ENCODE data around the gene NFAM1. TPM values are rescaled to one million over a fixed set of nuclear protein-coding genes. Genes with fewer than 3 reads are reported as not detected.

The NFAM1 gene
- total RNA-seq, 1 donor from 2014 or later = 0.21 TPM

- Mint-ChIP-seq H3K9me3 (no peaks in the 10 kb centered on the region), H3K4me3 (ENCODE audit: low read depth) (no peak overlapping the region), H3K27me3 (ENCODE audit: low read depth) (peaks cover 5% of the 10 kb centered on the region), H3K27ac (no peak overlapping the region), H3K36me3 (ENCODE audit: low read depth) (no peaks in the 10 kb centered on the region), H3K4me1 (ENCODE audit: low read depth) (no peaks in the 10 kb centered on the region)
- intact Hi-C loops (cut with micrococcal nuclease) = no loop called here
- DNase-seq (ENCODE audit: low spot score) = no peak
Observed at GRCh38 chr22:42334875-42335512, 97.2 kb downstream of the NFAM1 start.

- H3K9me3 Mint-ChIP-seq = no peaks in the 10 kb centered on the region
- intact Hi-C loops (cut with micrococcal nuclease) = no loop called here
- peaks cover under 1% of the 10 kb centered on the region for H3K4me1 Mint-ChIP-seq (ENCODE audit: low read depth)
- no peaks in the 10 kb centered on the region for H3K36me3 Mint-ChIP-seq (ENCODE audit: low read depth)
- peaks cover 5% of the 10 kb centered on the region for H3K27me3 Mint-ChIP-seq (ENCODE audit: low read depth)
- no peak overlapping the region for H3K4me3 Mint-ChIP-seq (ENCODE audit: low read depth)
- no peak overlapping the region for H3K27ac Mint-ChIP-seq
- DNase-seq (ENCODE audit: low spot score) = no peak
Observed at GRCh38 chr22:42333544-42333943, 98.7 kb downstream of the NFAM1 start.

GRCh38 chr22:42332089-42332488 lies 100.1 kb downstream of the NFAM1 start:
- no peak overlapping the region for H3K4me3 Mint-ChIP-seq (ENCODE audit: low read depth)
- H3K27me3 Mint-ChIP-seq (ENCODE audit: low read depth) = peaks cover 3% of the 10 kb centered on the region
- peaks cover 9% of the 10 kb centered on the region for H3K4me1 Mint-ChIP-seq (ENCODE audit: low read depth)
- H3K27ac Mint-ChIP-seq = no peak overlapping the region
- intact Hi-C loops (cut with micrococcal nuclease) = no loop called here
- H3K9me3 Mint-ChIP-seq = no peaks in the 10 kb centered on the region
- no peak for DNase-seq (ENCODE audit: low spot score)
- no peaks in the 10 kb centered on the region for H3K36me3 Mint-ChIP-seq (ENCODE audit: low read depth)

- Mint-ChIP-seq H3K4me1 (ENCODE audit: low read depth) (peaks cover 9% of the 10 kb centered on the region), H3K9me3 (no peaks in the 10 kb centered on the region), H3K4me3 (ENCODE audit: low read depth) (no peak overlapping the region), H3K27me3 (ENCODE audit: low read depth) (no peaks in the 10 kb centered on the region), H3K36me3 (ENCODE audit: low read depth) (no peaks in the 10 kb centered on the region), H3K27ac (no peak overlapping the region)
- no peak for DNase-seq (ENCODE audit: low spot score)
- intact Hi-C loops (cut with micrococcal nuclease) = no loop called here
Observed at GRCh38 chr22:42331014-42331413, 101.2 kb downstream of the NFAM1 start.

Other genes starting within 250 kb of the NFAM1 start
- 70.5 and 74.3 TPM in 2 replicates for gene TCF20, start 161.8 kb downstream of the NFAM1 start, total RNA-seq
- 108 and 110 TPM in 2 replicates for gene RRP7A, start 87.4 kb upstream of the NFAM1 start, total RNA-seq
- 1.8 and 2.2 TPM in 2 replicates for gene SERHL2, start 121.6 kb upstream of the NFAM1 start, total RNA-seq
- gene POLDIP3, start 182.5 kb upstream of the NFAM1 start, total RNA-seq = 74.7 and 80.7 TPM in 2 replicates
- 0.71 and 1.2 TPM in 2 replicates for gene ATP5MGL, start 208.2 kb upstream of the NFAM1 start, total RNA-seq
- 87.3 and 88.6 TPM in 2 replicates for gene CYB5R3, start 217.0 kb upstream of the NFAM1 start, total RNA-seq

All from activated T-helper 2 cell treated with anti-CD3 and anti-CD28 coated beads, Interferon-gamma antibody, Interleukin-2, Interleukin-4, amounts not matched to agents 10 μg/mL and 5 μg/mL and 100 μg/mL, durations not matched to agents 14 hours and 24 hours and 36 hours (primary cell).